Adipose tissue (tissue), 3 donors: ENCODE data around the gene RFK. TPM values are rescaled to one million over a fixed set of nuclear protein-coding genes. Genes with fewer than 3 reads are reported as not detected.

Source experiments
- H3K27ac ChIP-seq: one replicate; pipeline ENCODE4 v1.5.1; 2013; ENCODE audit warnings: low read depth, low read length
- WGBS, 3 donors: extraction: QIAGEN DNeasy Blood & Tissue Kit; methylation state at CpG; one replicate each; pipeline ENCODE4 v1.1.7; 2013; 5-methylcytosine and 5-hydroxymethylcytosine counted together
- polyA plus RNA-seq, 3 donors: library from polyadenylated mRNA; stranded (reverse); fragments of 200-250 nt; gene quantifications; one replicate each; pipeline ENCODE4 v1.2.3, GENCODE V29; 2013
- donor health status: healthy with polysubstance abuse.
- donor health status: Bipolar disorder and iron deficiency.
- donor health status: healthy.

Gene RFK
- polyA plus RNA-seq, 3 donors: 11.1 to 12.0 (median 11.9) TPM

- WGBS, 3 donors: 53 to 84% (median 62%) methylated on average over 4 of the region's 4 CpGs
- no peak overlapping the region for H3K27ac ChIP-seq
These were observed 42.1 kb downstream of the RFK start for GRCh38 chr9:76352026-76352620.

- 56 to 67% (median 64%) methylated on average over 3 of the region's 3 CpGs for WGBS, 3 donors
These were observed 43.2 kb downstream of the RFK start for GRCh38 chr9:76351006-76351405.

GRCh38 chr9:76349865-76350264, 44.4 kb downstream of the RFK start:
- WGBS, 3 donors: 67 to 98% (median 77%) methylated on average over 1 of the region's 1 CpG
- no peak overlapping the region for H3K27ac ChIP-seq

More at GRCh38 chr9:76351006-76351405, 43.2 kb downstream of the RFK start:
- H3K27ac ChIP-seq: no peak overlapping the region

- no peak overlapping the region for H3K27ac ChIP-seq
- 94 to 100% (median 95%) methylated on average over 2 of the region's 2 CpGs for WGBS, 3 donors
These were observed 51.4 kb downstream of the RFK start for GRCh38 chr9:76342858-76343257.

DNA sequence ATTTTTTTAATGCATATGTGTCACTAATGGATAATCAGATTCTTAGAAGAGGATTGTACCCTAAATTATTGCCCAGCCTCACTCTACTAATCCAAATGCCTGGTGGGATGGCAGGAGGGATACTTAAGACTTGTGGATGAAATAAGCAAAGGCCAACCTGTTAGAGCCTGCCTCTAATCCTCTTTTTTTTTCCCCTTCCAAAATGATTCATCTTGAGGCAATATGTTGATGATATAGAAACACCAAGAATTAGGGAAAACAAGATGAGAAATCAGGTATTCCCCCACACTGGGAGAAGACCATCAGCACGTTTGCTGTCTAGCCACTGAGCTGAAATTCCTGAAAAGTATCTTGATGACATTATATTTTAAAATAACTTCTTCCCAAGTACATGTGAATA, 52.0 kb downstream of the RFK start:
- no peak overlapping the region for H3K27ac ChIP-seq
- 68 to 82% (median 78%) methylated on average over 1 of the region's 1 CpG for WGBS, 3 donors

DNA sequence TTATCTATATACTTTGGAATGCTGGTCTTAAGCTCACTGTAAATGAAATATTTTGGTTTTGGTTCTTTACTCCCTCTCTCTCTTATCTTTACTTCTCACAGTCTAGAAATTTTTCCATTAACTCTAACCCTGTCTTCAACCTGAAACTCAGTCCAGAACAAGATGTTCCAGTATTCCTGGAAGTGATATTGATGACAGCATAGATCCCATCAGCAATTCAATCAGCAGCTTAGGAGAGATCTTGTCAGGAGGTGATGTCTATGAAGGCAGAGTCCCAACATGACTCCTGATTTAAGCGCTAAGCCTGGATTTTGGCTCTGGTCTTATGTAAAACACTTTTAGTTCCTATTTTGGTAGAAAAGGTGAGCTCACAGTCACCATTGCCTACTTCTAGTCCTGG, 52.6 kb downstream of the RFK start:
- H3K27ac ChIP-seq: no peak overlapping the region
- 92 to 100% (median 97%) methylated on average over 1 of the region's 1 CpG for WGBS, 3 donors

GRCh38 chr9:76338418-76338817, 55.8 kb downstream of the RFK start:
- WGBS, 3 donors: 80 to 83% (median 83%) methylated on average over 6 of the region's 6 CpGs
- no peak overlapping the region for H3K27ac ChIP-seq

DNA sequence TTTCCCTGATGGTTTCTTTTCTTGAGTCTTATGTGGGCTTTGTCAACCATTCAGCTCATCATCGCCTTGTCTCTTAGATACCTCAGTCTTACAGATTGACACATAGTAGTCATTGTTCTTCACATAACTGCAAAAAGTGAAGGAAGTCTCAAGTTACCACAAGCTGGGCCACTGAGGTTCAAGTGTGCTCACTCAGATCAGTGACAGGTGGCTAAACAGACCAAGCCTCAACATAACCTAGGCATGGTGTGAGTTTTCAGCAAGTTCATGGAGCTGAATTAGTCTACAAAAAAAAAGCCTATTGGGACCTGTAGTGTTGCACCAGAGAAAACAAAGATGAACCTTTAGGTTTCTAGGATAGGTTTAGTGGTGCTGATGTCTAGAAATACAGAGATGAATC, 58.2 kb downstream of the RFK start:
- WGBS, 3 donors: 95 to 100% (median 97%) methylated on average over 1 of the region's 1 CpG
- H3K27ac ChIP-seq: no peak overlapping the region

Other genes starting within 250 kb of the RFK start
- gene GCNT1, start 64.8 kb upstream of the RFK start, polyA plus RNA-seq: 1 to 10 TPM; 1.1 to 3.5 (median 2.1) TPM